ENCODE measurements around the gene RHBDF2.

DNA sequence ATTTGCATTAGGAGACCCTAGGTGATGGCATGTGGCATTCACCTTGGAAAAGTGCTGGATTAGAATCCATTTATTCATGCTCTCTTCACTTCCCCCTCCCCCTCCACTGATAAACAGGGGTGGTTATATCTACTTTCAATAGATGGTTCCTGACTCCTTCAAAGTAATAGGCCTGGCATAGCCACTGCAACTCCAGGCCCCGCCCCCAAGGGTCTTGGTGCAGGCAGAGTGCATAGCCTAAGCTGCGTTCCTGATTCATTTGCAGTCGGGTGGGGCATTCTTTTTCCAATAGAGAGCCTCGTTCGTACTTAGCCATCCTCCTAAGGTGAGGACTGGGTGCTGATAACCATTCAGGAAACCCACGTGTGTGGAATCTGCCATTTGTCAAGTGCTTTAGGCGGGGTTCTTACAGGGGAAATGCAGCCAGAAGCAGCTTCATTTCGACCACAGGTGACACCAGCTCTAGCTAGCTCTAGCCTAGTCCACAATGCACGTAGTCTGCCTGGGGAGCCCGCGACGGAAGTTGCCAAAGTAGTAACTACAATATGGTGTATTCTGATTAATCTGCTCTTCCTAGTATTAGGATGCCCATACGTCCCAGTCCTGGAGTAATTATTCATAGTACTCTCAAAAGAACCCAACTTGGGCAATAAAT, 59.4 kb downstream of the RHBDF2 start:
- TF ChIP-seq, protein P1, sequence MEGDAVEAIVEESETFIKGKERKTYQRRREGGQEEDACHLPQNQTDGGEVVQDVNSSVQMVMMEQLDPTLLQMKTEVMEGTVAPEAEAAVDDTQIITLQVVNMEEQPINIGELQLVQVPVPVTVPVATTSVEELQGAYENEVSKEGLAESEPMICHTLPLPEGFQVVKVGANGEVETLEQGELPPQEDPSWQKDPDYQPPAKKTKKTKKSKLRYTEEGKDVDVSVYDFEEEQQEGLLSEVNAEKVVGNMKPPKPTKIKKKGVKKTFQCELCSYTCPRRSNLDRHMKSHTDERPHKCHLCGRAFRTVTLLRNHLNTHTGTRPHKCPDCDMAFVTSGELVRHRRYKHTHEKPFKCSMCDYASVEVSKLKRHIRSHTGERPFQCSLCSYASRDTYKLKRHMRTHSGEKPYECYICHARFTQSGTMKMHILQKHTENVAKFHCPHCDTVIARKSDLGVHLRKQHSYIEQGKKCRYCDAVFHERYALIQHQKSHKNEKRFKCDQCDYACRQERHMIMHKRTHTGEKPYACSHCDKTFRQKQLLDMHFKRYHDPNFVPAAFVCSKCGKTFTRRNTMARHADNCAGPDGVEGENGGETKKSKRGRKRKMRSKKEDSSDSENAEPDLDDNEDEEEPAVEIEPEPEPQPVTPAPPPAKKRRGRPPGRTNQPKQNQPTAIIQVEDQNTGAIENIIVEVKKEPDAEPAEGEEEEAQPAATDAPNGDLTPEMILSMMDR (IDR thresholded peaks at IDR 0.05): no peak
- no peak for TF ChIP-seq POLR2A (IDR thresholded peaks at IDR 0.05)
